GM19238 (cell line): ENCODE data around the gene PTPN2.

Experiments used
- DNase-seq: peaks from one replicate; pipeline ENCODE4 v3.0.0; 2011; ENCODE audit warnings: low spot score; ENCODE audit not compliant: insufficient read length

PTPN2 gene

GRCh38 chr18:12748671-12749070 lies 135.4 kb downstream of the PTPN2 start:
- DNase-seq = no peak

GRCh38 chr18:12747530-12748315 lies 136.3 kb downstream of the PTPN2 start:
- DNase-seq = no peak

GRCh38 chr18:12745095-12745795 lies 138.8 kb downstream of the PTPN2 start:
- no peak for DNase-seq

- DNase-seq = peak; percentile 21
Measured at GRCh38 chr18:12744103-12744502, 139.9 kb downstream of the PTPN2 start.

GRCh38 chr18:12742453-12742852 lies 141.6 kb downstream of the PTPN2 start:
- DNase-seq = no peak
